T-helper 2 cell (primary cell): ENCODE data around the gene TATDN2.
"Not testable (repeated sequence)": the region's sequence is repeated elsewhere in the genome, so short reads cannot be mapped to it uniquely, and the experiment has no call there.

Experiments used
- DNase-seq, 5 experiments: peaks; one replicate each; pipeline versions ENCODE4 v3.0.0 to v3.0.0-alpha.2; 2012 to 2022

Gene TATDN2

DNA sequence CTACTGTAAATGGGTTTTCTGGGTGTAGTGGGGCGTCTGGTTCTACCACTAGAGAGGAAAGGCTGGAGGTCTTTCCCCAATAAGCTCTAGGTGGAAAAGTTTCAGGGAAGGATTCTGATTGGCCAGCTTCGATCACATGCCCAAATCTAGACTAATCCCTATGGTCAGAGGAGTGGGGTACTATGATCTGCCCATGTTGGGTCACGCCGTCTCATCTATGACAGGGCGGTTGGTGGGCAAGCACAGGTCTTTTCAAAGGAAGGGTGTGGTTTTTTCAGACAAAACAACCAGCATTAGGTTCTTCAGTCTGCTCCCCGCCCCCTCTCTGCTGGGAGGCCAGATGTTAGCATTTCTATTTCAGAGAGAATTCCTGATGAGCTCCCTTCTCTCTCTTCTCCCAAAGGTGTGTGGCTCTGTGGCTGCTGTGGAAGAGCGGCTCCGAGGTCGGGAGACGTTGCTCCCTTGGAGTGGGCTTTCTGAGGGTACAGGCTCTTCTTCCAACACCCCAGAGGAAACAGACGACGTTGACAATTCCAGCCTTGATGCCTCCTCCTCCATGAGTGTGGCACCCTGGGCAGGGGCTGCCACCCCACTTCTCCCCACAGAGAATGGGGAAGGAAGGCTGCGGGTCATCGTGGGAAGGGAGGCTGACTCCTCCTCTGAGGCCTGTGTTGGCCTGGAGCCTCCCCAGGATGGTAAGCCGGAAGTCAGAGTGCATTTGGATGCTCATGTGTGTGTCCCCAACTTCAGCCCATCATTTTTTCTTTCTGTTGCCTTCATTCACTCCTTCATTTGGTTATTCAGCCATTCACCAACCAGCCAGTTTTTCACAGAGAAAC lies 9.7 kb upstream of the TATDN2 start:
- DNase-seq = peak in 2 of 5 experiments; percentile 47 to 95

DNA sequence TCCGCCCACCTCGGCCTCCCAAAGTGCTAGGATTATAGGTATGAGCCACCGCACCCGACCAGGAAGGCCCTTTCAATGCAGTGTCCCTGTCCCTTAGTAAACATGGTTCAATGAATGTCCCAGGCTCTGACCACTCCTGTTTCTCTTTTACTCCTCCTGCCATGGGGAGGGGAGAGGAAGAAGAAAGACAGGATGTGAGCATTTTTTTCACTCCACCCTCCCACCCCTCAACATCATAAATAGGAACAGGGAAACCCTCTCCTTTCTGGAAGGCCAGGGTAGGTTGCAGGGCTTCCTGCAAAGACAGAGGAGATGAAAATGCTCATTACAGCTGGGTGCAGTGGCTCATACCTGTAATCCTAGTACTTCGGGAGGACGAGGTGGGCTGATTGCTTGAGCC lies 7.5 kb upstream of the TATDN2 start:
- DNase-seq = no peak

DNA sequence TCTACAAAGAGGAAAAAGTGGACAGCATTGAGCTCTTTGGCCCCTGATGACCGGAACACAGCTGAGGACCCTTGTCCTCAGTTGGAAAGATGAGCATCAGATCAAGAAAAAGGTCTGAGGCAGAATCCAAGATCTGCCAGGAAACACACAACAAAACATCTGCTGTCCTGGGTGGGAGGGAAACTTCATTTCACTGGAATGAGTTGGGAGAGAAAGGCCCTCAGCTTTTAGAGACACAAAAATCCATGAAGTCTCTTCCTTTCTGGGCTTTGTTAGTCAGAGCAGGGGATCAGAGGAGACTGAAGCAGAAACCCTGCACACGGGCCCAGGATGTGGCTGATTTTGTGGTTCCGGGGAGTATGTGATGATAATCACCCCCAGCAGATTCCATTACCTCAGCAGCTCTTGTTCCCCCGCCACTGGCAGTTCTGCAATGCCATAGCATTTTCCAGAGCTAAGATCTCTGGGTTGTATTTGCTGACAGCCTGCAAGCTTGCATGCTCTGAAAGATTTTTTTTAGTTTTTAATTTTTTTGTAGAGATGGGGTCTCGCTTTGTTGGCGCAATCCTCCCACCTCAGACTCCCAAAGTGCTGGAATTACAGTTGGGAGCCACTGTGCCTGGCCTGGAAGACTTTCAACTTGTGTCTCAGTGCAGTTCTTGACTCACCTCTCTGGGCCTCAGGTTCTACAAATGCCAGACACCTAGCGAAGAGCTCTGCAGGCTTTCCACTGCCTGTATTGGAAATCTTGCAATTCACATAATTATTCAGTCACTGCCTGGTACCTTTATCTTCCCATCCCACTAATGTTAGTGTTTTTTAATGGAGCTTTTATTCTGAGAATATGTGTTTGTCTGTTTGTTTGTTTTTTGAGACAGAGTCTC lies 5.8 kb upstream of the TATDN2 start:
- DNase-seq = peak; percentile 28 to 97 (median 72)

DNA sequence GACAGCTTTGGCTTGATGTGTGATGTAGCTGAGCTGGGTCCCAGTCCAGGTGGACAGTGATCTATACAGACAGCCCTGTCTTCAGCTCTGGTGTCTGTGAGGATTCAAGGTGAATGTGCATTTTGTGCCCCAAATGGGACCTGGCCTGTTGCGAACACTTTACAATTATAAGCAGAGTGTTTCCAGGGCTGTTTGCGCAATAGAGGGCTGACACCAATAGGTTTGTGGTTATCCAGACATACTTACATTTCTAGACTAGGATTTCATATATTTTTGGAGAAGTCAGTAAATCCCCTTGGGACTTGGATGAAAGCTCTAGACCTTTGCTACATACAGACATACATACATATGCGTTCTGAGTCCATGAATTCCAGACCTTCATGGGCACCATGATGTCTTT lies 4.2 kb upstream of the TATDN2 start:
- no peak for DNase-seq

DNA sequence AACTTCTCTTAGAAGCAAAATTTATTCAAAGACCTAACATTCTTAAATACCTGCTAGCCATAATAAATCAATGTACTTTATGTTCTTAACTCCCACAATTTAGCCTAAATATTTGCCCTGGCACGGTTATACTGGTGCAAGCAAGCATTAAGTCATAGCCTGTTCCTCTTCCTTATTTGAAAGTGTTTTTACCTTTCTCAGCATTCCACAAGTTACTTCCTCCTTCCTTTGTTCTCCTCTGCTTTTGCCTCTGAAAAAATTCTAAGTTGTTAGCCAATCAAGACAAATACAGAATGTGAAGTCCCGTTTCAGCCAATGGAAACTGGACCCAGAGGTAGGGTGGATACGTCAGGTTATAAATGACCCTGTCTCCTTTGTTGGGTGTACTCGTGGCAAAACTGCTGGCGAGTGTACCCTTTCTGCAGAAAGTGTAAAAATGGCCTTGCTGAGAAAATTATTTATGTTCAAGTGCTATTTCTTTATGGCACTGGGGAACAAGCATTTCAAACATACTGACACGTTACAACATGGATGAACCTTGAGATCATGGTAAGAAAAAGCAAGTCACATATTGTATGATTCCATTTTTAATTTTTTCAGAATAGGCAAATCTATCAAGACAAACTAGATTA lies 3.1 kb upstream of the TATDN2 start:
- no peak for DNase-seq

DNA sequence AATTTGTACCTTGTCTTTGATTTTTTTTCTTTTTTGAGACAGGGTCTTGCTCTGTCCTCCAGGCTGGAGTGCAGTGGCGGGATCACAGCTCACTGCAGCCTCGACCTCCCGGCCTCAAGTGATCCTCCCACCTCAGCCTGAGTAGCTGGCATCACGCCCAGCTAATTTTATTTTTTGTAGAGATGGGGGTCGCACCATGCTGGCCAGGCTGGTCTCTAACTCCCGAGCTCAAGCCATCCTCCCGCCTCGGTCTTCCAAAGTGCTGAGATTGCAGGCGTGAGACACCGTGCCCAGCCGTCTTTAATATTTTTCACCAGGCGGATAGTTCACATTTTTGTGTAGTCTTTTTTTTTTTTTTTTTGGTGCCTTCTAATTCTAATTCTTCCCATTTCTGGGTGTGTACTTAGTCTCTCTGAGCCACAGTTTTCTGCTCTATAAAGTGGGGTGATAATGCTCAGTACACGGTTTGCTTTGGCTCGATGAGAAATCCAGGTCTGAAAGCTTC lies 528 bp upstream of the TATDN2 start:
- DNase-seq = no peak

DNA sequence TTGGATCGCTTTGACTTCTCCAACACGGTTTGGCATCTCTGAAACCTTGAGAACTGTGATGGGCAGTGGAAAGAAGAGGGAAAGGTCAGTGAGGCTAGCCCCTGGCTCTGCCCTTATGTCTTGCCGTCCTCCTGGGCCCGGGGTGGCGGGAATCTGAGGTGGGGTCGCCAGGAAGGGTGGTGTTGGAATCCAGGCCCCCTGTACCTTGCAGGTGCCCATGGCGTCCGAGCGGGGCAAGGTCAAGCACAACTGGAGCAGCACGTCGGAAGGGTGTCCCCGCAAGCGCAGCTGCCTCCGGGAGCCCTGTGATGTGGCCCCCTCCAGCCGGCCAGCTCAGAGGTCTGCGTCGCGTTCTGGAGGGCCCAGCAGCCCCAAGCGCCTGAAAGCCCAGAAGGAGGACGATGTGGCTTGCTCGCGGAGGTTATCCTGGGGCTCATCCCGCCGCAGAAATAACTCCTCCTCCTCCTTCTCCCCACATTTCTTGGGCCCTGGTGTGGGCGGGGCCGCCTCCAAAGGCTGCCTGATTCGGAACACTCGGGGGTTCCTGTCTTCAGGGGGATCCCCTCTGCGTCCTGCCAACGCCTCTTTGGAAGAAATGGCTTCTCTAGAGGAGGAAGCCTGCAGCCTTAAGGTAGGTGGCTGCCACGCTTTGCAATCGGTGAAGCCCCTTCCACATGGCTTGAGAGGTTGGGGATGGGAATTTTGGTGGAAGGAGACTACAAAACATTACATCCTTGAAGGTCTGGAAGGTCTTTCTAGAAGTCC lies 907 bp downstream of the TATDN2 start:
- peak; percentile 31 to 58 (median 44) for DNase-seq

DNA sequence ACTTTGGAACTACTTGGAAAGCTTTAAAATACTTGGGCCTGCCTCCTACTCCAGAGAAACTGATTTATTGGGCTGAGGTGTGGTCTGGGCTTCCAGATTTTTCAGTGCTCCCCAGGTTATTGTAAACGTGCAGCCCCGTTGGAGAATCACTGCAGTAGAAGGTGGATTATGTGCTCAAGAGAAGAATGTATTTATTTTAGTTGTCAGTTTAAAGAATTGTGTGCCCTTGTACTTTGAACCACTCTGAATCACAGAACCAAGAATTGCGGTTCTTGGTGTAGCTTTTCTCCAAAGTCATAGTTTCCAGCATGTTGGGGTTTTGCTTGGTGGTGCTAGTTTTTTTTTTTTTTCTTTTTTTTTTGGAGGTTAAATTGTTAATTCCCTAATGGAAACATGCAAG lies 1.6 kb downstream of the TATDN2 start:
- DNase-seq = no peak

DNA sequence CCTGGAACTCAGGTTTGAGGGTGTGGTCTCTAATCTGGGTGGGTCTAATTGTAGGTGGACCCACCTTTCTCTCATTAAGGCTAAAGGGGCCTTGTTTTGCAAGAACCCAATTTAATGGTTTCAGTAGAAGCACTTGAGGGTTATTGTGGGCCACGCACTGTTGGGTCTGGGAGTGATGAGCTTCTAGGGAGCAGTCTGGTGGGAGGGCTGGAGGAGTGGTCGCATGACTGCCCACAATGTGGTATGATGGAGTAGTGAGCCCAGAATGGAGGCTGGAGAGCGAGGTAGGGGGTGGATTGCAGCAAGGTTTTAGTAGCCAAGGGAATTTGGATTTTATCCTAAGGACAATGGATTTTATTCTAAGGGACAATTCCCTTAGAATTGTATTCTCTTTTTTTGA lies 2.7 kb downstream of the TATDN2 start:
- DNase-seq = no peak

DNA sequence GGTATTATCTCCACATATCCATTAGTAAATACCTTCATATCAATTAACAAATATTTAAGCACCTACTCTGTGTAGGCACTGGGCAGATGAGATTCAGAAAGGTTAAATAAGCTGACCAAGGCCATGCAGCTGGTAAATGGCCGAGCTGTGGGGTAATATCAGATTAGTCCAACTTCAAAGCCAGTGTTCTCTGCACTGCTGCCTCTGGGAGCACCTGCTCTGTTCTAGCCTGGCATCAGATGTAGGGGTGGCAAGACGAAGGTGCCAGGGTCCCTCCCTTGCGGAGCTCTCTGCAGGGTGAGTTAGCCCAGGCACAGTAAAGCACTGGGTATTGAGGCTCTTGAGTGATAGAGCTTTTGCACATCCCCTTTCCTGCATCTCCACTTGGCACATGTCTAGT lies 5.5 kb downstream of the TATDN2 start:
- DNase-seq = no peak

DNA sequence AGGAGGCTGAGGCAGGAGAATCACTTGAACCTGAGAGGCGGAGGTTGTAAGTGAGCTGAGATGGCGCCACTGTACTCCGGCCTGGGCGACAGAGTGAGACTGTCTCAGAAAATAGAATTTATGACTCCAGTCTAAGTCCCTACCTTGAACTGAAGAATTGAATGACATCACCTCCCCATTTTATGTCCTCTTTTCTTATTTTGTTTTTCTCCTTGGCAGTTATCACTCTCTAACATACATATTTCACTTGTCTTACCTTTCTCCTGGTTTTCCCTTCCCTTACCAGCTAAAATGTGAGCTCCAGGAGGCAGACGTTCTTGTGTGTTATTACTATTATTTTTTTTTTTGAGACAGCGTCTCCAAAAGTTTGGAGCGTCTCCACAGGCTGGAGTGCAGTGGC lies 7.6 kb downstream of the TATDN2 start:
- DNase-seq = no peak

DNA sequence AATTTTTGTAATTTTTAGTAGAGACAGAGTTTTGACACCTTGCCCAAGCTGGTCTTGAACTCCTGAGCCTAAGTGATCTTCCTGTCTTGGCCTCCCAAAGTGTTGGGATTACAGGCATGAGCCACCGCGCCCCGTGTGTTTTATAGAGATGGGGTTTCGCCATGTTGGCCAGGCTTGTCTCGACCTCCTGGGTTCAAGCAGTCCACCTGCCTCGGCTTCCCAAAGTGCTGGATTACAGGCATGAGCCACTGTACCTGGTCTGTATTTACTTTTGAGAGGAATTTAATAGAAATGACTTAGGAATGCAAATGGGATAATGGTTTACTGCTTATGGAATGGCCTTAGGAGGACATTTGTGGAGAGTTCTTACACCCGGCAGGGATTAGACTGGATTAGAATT lies 10.8 kb downstream of the TATDN2 start:
- DNase-seq = no peak

DNA sequence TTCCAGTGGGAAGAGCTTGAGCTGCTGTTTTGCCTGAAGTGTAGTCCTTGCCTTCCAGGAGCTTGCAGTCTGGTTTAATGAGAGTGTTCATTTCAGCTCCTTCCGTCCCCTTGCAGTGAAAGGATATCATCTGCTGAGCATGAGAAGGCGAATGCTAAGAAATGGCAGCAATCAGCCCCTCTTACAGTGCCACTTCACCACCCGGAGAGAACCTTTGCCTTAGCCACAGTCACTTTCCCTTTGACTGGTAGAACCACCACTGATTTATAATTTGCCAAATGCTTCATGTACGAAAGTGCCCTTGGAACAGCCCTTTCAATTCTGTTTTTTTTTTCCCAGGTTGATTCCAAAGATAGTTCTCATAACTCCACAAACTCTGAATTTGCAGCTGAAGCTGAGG lies 11.5 kb downstream of the TATDN2 start:
- DNase-seq = peak in 1 of 5 experiments; percentile 61

DNA sequence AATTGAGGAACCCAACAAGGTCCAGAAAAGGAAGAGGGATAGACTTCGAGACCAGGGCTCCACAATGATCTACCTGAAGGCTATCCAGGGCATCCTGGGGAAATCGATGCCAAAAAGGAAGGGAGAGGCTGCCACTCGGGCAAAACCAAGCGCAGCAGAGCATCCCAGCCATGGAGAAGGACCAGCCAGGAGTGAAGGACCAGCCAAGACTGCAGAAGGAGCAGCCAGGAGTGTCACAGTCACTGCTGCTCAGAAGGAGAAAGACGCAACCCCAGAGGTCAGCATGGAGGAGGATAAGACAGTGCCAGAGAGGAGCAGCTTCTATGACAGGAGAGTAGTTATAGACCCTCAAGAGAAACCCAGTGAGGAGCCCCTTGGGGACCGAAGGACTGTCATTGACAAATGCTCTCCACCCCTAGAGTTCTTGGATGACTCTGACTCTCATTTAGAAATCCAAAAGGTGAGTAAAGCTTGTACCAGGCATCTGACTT lies 12.0 kb downstream of the TATDN2 start:
- no peak for DNase-seq

DNA sequence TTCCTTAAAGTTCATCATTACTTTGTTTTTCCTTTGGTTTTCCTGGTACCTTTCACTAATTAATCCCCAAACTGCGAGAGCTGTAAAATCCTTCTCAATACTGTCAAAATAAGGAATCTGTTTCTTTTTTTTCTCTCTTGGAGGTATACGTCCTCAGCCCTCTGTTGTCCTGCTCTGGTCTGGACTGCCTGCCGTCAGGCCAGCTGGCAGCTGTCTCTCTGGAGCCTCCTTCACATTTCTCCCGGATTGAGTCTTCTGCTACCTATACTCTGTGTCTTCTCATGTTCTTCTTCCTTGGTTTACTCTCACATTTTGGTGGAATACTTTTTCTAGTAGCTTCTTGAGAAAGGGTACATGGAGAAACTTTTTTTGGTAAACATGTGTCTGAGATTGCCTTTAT lies 13.8 kb downstream of the TATDN2 start:
- no peak for DNase-seq

DNA sequence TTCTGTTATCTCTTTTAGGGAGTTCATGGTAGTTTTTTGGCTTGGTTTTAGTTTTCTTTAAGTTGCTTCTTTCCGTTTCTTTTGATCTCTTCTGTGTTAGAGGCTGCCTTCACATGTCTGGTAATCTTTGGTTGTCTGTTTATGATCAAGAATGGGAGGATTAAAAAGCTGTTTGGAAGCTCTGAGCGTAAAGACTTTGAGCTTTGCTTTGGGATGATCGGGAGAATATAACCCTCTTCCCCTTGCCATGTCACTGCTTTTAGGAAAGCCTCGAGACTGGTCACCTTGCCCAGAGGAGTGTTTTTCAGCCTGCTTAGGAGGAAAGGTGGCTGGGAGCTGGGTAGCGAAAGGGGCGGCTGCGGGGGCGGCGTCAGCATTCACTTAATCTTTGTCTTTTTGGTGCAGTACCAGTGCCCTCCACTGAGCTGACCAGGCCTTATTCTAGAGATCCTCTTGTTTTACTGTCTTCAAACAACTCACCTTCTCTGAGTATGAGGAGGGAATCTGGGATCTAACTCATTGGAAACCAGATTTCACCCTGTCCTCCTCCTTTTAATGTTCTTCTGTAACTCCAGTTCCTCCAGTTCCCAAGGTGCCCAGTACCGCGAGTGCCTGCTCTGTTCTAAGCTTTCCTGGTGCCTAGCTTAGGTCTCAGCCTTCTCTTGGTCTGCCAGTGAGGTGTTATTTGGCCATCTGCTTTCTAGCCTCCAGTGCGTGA lies 15.5 kb downstream of the TATDN2 start:
- peak; percentile 36 to 73 (median 58) for DNase-seq

DNA sequence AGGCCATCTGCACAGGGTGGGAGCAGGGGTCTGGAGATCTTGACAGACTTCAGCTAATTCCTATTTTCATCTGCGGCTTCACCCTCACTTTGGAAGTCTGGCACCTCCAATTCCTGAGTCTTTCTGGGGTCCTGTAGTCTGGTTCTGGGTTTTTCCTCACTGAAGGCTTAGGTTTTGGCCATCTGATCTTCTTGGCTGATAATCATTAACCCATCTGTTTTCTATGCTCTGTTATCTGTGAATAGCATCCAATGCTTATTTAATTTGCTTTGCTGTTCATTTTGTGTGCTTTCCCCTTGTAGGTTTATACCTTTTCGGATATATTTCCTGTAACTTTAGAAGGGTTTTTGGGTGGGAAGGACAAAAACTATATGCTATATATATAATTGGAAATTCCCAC lies 17.6 kb downstream of the TATDN2 start:
- no peak for DNase-seq

DNA sequence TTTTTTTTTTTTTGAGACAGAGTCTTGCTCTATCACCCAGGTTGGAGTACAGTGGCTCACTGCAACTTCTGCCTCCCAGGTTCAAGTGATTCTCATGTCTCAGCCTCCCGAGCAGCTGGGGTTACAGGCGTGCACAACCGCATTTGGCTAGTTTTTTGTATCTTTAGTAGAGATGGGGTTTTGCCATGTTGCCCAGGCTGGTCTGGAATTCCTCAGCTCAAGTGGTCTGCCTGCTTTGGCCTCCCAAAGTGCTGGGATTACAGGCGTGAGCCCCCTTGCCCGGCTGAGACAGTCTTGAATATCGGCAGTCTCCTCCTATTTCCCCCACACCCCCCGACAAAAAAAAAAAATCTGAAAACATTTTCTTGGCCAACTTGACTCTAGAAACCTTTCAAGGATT lies 18.7 kb downstream of the TATDN2 start:
- not testable (repeated sequence) for DNase-seq

DNA sequence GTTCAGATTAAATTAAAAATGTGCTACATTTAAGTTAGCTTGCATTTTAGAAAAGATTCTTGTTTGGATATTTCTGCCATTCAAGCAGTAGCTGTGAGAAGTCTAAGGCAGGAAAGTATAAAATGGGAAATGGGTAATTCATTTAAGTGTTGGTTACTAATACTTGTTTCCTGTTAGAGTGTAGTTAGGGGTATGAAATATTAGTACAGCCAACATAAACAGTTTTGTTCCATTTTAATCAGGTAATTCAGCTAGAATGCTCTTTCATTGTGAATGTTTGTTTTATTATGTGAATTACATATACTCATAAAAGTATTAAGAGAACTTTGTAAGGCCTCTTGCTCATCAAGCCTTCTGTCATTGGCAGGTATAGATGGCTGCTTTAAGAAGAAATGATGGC lies 19.9 kb downstream of the TATDN2 start:
- no peak for DNase-seq

DNA sequence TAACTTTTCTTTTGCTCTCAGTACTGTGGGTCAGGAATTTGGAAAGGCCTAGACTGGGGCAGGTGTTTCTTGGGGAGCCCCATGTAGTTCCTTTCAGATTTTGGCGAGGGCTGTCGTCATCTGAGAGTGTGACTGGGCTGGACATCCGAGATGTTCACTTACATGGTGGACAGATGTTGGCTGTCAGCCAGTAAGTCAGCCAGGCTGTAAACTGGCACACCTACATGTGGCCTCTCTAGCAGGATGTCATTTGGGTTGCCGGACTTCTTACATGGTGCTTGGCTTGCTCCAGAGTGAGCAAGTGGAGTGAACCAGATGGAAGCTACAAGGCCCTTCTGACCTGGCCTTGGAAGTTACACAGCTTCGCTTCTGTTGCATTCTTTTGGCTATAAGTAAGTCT lies 20.7 kb downstream of the TATDN2 start:
- DNase-seq = no peak

DNA sequence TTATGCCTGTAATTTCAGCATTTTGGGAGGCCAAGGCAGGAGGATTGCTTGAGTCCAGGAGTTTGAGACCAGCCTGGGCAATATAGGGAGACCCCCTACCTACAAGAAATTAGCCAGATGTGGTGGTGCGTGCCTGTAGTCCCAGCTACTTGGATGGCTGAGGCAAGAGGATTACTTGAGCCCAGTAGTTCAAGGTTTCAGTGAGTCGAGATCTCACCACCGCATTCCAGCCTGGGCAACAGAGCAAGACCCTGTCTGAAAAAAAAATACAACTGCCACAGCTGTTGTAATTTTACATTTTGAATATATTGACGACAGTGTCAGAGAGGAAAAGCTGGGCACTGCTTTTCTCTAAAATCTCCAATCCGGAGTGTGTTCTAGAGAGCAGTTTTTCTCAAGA lies 21.2 kb downstream of the TATDN2 start:
- DNase-seq = no peak

DNA sequence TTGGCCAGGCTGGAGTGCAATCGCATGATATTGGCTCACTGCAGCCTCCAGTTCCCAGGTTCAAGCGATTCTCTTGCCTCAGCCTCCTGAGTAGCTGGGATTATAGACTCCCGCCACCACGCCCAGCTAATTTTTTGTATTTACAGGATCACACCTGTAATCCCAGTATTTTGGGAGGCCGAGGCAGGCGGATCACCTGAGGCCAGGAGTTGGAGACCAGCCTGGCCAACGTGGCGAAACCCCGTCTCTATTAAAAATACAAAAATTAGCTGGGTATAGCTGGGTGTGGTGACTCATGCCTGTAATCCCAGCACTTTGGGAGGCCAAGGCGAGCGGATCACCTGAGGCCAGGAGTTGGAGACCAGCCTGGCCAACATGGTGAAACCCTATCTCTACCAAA lies 24.2 kb downstream of the TATDN2 start:
- DNase-seq = not testable (repeated sequence)
